CD4-positive, alpha-beta T cell treated with Interleukin-15 for 4 hours (primary cell): Measurements from ENCODE around the gene NEURL1B.
"Not testable (repeated sequence)": the region's sequence is repeated elsewhere in the genome, so short reads cannot be mapped to it uniquely, and the experiment has no call there.

Experiments used
- DNase-seq: peaks from one replicate; pipeline ENCODE4 v3.0.0-alpha.2; 2020; ENCODE audit warnings: low spot score

The NEURL1B gene

GRCh38 chr5:172657524-172658233 lies 16.6 kb downstream of the NEURL1B start:
- DNase-seq = not testable (repeated sequence)

GRCh38 chr5:172658391-172658790 lies 17.3 kb downstream of the NEURL1B start:
- no peak for DNase-seq

GRCh38 chr5:172658961-172659501 lies 18.0 kb downstream of the NEURL1B start:
- DNase-seq = no peak

- no peak for DNase-seq
Measured at GRCh38 chr5:172659570-172659908, 18.5 kb downstream of the NEURL1B start.

GRCh38 chr5:172659909-172660628 lies 19.0 kb downstream of the NEURL1B start:
- DNase-seq = no peak

- no peak for DNase-seq
Measured at GRCh38 chr5:172660974-172661373, 19.9 kb downstream of the NEURL1B start.

- DNase-seq = no peak
Measured at GRCh38 chr5:172661526-172661925, 20.5 kb downstream of the NEURL1B start.

GRCh38 chr5:172662596-172662995 lies 21.5 kb downstream of the NEURL1B start:
- DNase-seq = no peak

GRCh38 chr5:172664018-172664417 lies 23.0 kb downstream of the NEURL1B start:
- no peak for DNase-seq

- DNase-seq = no peak
Measured at GRCh38 chr5:172664681-172665541, 23.8 kb downstream of the NEURL1B start.

- DNase-seq = no peak
Measured at GRCh38 chr5:172666251-172666650, 25.2 kb downstream of the NEURL1B start.

- no peak for DNase-seq
Measured at GRCh38 chr5:172667786-172668593, 26.9 kb downstream of the NEURL1B start.

- no peak for DNase-seq
Measured at GRCh38 chr5:172668594-172669071, 27.6 kb downstream of the NEURL1B start.

GRCh38 chr5:172669386-172670004 lies 28.4 kb downstream of the NEURL1B start:
- DNase-seq = no peak

- no peak for DNase-seq
Measured at GRCh38 chr5:172670005-172670402, 28.9 kb downstream of the NEURL1B start.

- no peak for DNase-seq
Measured at GRCh38 chr5:172670444-172670843, 29.4 kb downstream of the NEURL1B start.

- DNase-seq = no peak
Measured at GRCh38 chr5:172671091-172671490, 30.0 kb downstream of the NEURL1B start.

- no peak for DNase-seq
Measured at GRCh38 chr5:172672681-172673080, 31.6 kb downstream of the NEURL1B start.

GRCh38 chr5:172674155-172674554 lies 33.1 kb downstream of the NEURL1B start:
- no peak for DNase-seq

GRCh38 chr5:172676914-172677475 lies 35.9 kb downstream of the NEURL1B start:
- DNase-seq = no peak
